GM18870 (cell line): ENCODE results near the gene FBLN5.
A peak's percentile ranks its signal among the peaks of the same experiment; 100 is the strongest.
"Not testable (repeated sequence)": the region's sequence is repeated elsewhere in the genome, so short reads cannot be mapped to it uniquely, and the experiment has no call there.

Experiments
- ATAC-seq: cut with Tn5 transposase; IDR thresholded peaks from one replicate; pipeline ENCODE4 v1.9.1; 2021; ENCODE audit warnings: moderate library complexity; ENCODE audit not compliant: unreplicated experiment

Gene FBLN5

GRCh38 chr14:91886961-91887360 lies 60.5 kb downstream of the FBLN5 start:
- no peak for ATAC-seq

DNA sequence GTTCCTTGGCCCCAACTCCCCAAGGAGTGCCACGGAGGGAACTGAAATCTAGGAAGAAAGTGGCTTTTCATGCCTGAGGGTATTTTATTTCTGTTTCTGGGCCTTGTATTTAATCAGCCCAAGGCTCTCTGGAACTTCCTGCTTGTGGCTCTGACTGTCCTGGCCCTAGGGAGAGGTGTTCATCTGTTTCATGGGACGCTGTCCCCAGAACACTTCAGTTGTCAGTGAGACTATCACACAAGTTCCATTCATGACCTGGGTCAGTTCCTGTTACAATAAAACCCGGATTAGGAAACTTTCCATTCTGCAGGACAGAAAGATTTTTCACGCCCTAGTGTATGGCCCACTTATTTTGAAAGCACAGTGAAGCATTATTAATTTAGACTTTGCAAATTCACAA lies 61.7 kb downstream of the FBLN5 start:
- ATAC-seq = no peak

DNA sequence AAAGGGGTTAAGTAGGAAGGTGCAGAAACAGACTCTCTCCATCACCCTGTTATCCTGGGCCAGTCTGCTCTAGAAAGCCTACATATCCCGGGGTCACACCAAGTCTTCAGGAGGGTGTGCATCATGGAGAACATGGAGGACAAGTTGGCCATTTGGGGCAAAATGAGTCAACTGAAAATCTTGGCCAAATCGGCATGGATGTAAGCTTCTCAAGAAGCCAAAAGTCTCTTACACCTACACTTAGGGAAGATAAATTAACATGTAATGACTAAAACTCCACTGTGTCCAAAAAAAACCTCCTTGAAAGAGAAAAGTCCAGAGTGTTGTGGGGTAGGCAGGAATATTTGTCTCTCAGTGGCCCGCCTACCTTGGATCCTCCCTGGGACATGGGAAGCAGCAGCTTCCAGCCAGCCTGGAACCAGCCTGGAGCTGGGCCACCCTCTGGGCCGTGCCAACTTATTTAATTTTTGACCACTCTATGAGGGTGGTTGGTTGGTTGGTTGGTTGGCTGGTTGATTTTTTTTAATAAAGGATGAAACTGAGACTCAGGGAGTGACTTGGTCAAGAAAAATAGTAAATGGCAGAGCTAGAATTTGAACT lies 62.3 kb downstream of the FBLN5 start:
- no peak for ATAC-seq

DNA sequence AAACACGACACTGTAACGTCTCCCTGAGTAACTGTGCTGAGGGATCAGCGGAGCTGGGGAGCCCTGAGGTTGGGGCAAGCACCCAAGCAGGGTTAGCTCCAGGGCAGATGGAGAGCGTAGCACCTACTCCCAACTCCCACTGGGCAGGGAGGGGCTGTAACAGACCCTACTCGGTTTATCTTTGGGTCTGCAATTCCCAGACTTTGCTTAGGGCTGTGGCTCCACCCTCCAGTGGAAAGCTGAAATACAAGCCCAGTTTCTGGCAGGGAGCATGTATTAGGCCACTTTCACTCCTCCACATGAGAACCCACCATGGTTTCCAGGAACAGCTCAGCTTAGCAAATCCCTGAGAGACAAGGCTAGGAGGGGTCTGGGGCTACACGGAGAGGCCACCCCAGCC lies 62.8 kb downstream of the FBLN5 start:
- no peak for ATAC-seq

GRCh38 chr14:91883753-91884152 lies 63.7 kb downstream of the FBLN5 start:
- ATAC-seq = no peak

GRCh38 chr14:91882776-91883175 lies 64.7 kb downstream of the FBLN5 start:
- ATAC-seq = no peak

DNA sequence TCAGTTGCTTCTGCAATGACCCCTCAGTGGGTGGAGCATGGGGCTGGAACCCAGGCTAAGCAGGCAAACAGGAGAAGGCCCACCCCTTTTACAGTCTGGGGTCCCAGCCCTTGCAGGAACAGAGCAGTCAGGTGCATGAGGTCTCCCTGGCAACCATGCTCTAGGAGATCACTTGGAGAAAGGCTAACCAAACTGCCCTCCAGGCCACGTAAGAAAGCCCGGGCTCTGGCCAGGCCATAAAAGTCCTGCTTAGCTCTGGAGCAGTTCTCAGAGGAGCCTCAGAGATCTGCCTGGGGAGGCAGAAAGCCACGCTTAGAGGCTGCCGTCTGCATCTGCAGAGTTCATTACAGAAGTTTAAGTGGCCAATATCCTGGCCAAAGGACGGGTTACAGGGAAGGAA lies 65.1 kb downstream of the FBLN5 start:
- no peak for ATAC-seq

- ATAC-seq = no peak
Observed at GRCh38 chr14:91879196-91879595, 68.3 kb downstream of the FBLN5 start.

- ATAC-seq = no peak
Observed at GRCh38 chr14:91878274-91878673, 69.2 kb downstream of the FBLN5 start.

DNA sequence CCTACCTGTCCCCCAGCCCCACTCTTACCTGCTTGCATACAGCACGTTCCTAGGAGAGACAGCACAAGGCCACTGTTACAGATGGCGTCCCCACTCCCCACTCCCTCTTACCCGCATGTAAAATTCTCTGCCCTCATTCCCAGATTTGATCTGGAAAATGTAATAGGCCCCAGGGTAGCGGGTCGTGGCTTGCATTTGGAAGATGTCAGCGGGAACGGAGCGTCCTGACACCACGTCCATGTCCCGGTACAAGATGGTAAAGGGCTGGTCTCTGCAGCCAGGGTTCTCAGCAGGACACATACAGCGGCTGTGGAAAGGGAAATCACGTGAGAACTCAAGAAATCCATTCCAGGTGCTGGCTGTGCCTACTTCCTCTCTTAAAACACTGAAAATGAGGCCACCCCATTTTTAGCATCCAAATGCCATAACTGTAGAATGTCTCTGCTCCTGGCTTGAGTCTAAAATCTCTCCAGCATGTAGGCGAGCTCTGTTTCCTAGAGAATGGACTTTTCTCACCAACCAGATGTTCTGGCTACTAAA lies 70.0 kb downstream of the FBLN5 start:
- no peak for ATAC-seq

DNA sequence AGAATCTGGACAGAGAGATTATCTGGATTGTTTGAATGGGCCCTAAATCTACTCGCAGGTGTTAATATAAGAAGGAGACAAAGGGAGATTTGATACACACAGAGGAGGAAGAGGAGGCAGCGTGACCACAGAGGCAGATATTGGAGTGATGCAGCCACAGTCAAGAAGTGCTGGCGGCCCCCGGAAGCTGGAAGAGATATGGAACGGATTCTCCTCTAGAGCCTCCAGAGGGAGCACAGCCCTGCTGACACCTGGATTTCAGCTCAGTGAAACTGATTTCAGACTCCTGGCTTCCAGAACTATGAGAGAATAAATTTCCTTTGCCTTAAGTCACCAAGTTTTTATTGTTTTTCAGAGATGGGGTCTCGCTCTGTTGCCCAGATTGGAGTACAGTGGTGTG lies 71.0 kb downstream of the FBLN5 start:
- ATAC-seq = no peak

GRCh38 chr14:91875525-91876286 lies 71.8 kb downstream of the FBLN5 start:
- ATAC-seq = no peak

DNA sequence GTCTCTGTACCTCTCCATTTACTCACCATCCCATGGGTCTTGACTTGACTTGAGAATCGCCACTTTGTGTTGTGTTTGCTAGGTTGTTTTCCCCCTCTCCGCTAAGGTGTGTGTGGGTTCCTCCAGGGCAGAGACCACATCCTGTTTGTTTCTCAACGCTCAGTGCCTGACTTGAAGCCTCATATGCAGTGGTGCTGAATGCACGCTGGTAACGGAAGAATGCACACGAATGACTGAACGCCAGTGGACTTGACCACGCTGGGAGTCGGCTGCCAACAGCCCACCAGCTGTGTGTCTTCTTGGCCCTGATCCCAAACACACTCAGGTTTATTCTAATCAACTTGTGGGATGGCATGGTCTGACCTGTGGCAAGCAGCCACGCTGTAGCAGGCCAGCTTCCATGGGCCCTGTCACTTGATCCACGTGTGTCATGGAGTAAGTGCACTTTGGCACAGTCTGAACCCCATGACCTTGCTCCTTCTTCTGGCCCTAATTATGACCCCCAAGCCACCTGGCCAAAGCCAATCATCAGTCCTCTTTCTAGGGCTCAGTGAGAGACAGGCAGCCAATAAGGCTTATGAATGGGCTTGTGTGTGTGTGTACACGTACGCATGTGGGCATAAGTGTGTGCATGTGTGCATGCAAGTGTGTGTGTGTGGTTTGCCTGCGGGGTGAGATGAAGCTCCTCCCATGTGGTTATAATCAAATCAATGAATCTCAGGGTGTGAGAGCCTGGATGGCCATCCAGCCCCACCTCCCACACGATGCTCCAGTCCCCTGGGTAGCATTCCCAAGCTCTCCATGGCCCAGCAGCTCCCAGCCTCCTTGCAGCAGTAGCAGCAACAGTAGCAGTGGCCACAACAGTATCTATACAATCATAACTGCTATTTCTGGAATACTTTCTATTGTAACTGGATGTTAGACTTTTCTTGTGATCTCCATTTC lies 73.8 kb downstream of the FBLN5 start:
- peak; percentile 72 for ATAC-seq

DNA sequence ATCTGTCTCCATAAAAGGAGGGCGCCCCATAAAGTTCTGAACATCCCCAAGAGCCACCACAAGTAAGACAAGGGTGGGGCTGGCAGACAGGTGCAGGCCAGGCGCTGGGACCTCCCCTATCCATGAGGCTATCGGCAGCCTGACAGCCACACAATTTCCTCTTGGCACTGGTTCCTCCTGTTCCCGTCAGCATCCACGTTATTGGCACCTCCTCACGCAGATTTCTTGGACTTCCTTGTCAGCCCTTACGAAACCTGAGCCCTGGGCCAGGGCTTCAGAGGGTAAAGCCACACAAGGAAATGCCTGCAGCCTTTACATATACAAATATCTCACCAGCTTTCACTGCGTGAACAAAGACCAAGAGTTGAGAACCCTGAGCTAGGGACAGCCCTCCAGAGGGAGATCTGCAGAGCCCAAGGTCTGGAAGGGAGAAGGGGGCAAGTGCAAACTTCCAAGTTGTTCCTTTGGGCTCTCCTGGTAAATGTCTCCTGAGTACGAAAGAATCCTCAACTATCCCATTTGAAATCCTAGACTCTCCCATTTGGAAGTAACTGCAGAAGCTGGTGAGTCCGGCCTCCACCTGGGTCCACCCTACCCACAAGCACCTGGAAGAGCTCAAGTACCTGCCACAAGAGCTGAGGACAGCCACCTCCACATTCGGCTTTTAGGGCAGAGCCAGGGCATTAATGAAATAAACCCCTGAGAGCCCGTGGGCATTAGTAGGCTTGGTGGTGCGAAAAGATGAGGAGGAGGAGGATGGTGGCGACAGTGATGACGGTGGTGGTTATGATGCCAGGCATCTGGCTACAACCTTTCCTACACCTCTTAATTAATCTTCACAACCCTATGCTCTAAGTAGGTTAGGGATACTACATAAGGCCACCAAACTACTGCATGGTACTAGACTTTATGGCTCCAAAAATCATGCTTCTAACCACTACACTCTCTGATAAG lies 74.7 kb downstream of the FBLN5 start:
- ATAC-seq = peak; percentile 10

DNA sequence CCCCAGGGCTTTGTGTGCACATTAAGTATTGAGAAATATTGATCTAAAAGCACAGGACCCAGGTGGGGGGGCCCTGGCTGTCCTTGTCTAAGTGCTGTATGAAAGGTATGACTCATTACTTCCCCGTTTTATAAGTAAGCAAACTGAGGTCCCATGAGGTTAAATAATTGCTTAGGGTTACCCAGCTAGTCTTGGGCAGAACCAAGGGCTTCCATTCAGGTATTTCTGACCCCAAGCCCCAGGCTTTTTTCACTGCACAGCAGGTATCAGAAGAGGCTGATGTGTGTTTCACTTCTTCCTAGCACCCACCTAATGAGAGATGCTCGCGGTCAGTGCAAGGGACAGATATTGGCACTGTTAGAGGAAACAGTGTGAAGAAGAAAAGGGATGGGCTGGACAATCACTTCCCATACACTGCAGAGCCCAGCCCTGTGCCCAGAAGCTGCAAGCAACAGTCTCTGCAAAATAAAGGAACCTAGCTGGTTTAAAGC lies 75.4 kb downstream of the FBLN5 start:
- ATAC-seq = peak; percentile 48

GRCh38 chr14:91871401-91871800 lies 76.1 kb downstream of the FBLN5 start:
- not testable (repeated sequence) for ATAC-seq

DNA sequence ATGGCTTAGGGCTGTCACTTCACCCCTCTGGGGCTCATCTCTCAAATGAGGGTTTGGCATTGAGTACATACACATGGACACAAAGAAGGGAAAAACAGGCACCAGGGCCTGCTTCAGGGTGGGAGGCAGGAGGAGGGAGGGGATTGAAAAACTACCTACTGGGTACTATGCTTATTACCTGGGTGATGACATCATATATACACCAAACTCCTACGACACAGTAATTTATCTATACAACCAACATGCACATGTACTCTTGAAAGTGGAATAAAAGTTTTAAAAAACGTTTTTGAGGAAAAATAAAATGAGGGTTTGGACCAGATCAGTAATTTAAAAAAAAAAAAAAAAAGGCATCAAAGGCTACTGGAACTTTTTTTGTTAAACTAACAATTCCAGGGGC lies 76.6 kb downstream of the FBLN5 start:
- no peak for ATAC-seq

GRCh38 chr14:91870001-91870400 lies 77.5 kb downstream of the FBLN5 start:
- ATAC-seq = no peak

DNA sequence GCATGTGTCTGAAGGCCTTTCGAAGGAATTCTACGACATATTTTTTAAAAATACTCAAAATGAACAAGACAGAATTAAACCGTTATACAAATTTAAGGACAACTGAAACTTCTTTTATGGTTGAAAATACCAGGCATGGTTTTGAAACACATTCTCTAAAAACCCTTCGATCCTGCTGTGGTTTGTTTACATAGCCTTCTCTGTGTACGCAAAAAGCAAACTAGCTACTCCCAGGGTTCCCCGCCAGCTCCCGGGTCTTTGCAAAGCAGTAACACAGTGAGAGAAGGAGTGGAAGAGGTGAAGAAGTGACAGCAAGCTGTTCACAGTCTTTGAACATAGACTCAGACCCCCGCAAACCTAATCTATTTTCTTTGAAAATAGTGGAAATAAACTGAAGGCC lies 77.9 kb downstream of the FBLN5 start:
- no peak for ATAC-seq
